HUES6 (cell line): ENCODE measurements around the gene IL10RA.

Source experiments
- H3K27ac ChIP-seq: 2 replicates; pipeline ENCODE4 v1.7.0; 2013; ENCODE audit warnings: low read depth, mild to moderate bottlenecking, low read length, inconsistent platforms
- H3K27me3 ChIP-seq: 2 replicates; pipeline ENCODE4 v1.6.1; 2013; ENCODE audit warnings: low read length; ENCODE audit not compliant: control insufficient read depth, insufficient read depth
- H3K36me3 ChIP-seq: 2 replicates; pipeline ENCODE4 v1.6.1; 2013; ENCODE audit warnings: low read length; ENCODE audit not compliant: control insufficient read depth, insufficient read depth
- H3K4me1 ChIP-seq: 2 replicates; pipeline ENCODE4 v1.6.1; 2013; ENCODE audit warnings: low read length; ENCODE audit not compliant: control insufficient read depth, insufficient read depth
- H3K4me3 ChIP-seq: 2 replicates; pipeline ENCODE4 v1.5.1; 2013; ENCODE audit warnings: low read depth, low read length
- H3K9ac ChIP-seq: one replicate; pipeline ENCODE4 v1.6.1; 2013; ENCODE audit warnings: mild to moderate bottlenecking, low read length
- H3K9me3 ChIP-seq: 2 replicates; pipeline ENCODE4 v1.6.1; 2013; ENCODE audit warnings: low read depth, low read length; ENCODE audit not compliant: control insufficient read depth, insufficient read depth

The IL10RA gene

GRCh38 chr11:118027694-118028093 lies 41.5 kb downstream of the IL10RA start:
- no peaks in the 10 kb centered on the region for H3K27me3 ChIP-seq
- H3K4me3 ChIP-seq: no peak overlapping the region
- no peaks in the 10 kb centered on the region for H3K36me3 ChIP-seq
- no peak overlapping the region for H3K9ac ChIP-seq
- H3K4me1 ChIP-seq: no peaks in the 10 kb centered on the region
- H3K27ac ChIP-seq: no peak overlapping the region
- H3K9me3 ChIP-seq: no peaks in the 10 kb centered on the region

- no peaks in the 10 kb centered on the region for H3K27me3 ChIP-seq
- H3K36me3 ChIP-seq: no peaks in the 10 kb centered on the region
- no peak overlapping the region for H3K4me3 ChIP-seq
- no peak overlapping the region for H3K9ac ChIP-seq
- no peak overlapping the region for H3K27ac ChIP-seq
- no peaks in the 10 kb centered on the region for H3K4me1 ChIP-seq
- H3K9me3 ChIP-seq: no peaks in the 10 kb centered on the region
These were observed 42.4 kb downstream of the IL10RA start for GRCh38 chr11:118028626-118029025.

- H3K36me3 ChIP-seq: no peaks in the 10 kb centered on the region
- H3K27me3 ChIP-seq: no peaks in the 10 kb centered on the region
- H3K9me3 ChIP-seq: no peaks in the 10 kb centered on the region
- no peak overlapping the region for H3K27ac ChIP-seq
- no peaks in the 10 kb centered on the region for H3K4me1 ChIP-seq
- H3K4me3 ChIP-seq: no peak overlapping the region
- no peak overlapping the region for H3K9ac ChIP-seq
These were observed 47.2 kb downstream of the IL10RA start for GRCh38 chr11:118033443-118033842.

DNA sequence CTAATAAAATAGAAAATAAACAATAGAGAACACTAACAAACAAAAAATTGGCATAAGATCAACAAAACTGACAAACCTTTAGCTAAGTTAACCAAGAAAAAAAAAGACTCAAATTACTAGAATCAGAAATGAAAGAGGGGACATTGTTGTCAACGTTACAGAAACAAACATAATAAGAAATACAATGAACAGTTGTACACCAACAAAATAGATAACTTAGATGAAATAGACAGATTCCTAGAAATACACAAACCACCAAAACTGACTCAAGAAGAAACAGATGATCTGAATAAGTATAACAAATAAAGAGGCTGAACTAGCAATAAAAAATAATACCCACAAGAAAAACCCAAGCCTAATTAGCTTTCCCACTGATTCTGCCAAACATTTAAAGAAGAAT lies 55.9 kb downstream of the IL10RA start:
- Histone ChIP-seq H3K9ac (no peak overlapping the region), H3K27ac (no peak overlapping the region), H3K9me3 (no peaks in the 10 kb centered on the region), H3K4me1 (no peaks in the 10 kb centered on the region), H3K4me3 (no peak overlapping the region), H3K27me3 (no peaks in the 10 kb centered on the region), H3K36me3 (no peaks in the 10 kb centered on the region)

DNA sequence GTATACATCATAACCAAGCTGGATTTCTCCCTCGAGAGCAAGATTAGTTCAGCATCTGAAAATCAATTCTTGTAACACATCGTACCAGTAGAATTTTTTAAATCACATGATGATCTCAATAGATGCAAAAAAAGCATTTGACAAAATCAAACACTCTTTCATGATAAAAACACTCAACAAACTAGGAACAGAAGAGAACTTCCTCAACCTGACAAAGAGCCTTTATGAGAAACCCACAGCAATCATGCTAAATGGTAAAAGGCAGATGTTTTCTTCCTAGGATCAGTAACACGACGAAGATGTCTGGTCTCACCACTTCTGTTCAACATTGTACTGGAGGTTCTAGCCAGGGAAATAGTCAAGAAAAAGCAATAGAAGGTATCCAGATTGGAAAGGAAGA lies 56.6 kb downstream of the IL10RA start:
- no peak overlapping the region for H3K9ac ChIP-seq
- H3K9me3 ChIP-seq: no peaks in the 10 kb centered on the region
- H3K27me3 ChIP-seq: no peaks in the 10 kb centered on the region
- H3K36me3 ChIP-seq: no peaks in the 10 kb centered on the region
- H3K4me3 ChIP-seq: no peak overlapping the region
- no peaks in the 10 kb centered on the region for H3K4me1 ChIP-seq
- H3K27ac ChIP-seq: no peak overlapping the region

GRCh38 chr11:118045191-118045590 lies 59.0 kb downstream of the IL10RA start:
- H3K4me1 ChIP-seq: no peaks in the 10 kb centered on the region
- no peak overlapping the region for H3K4me3 ChIP-seq
- no peaks in the 10 kb centered on the region for H3K9me3 ChIP-seq
- no peaks in the 10 kb centered on the region for H3K27me3 ChIP-seq
- no peak overlapping the region for H3K9ac ChIP-seq
- H3K27ac ChIP-seq: no peak overlapping the region
- no peaks in the 10 kb centered on the region for H3K36me3 ChIP-seq

DNA sequence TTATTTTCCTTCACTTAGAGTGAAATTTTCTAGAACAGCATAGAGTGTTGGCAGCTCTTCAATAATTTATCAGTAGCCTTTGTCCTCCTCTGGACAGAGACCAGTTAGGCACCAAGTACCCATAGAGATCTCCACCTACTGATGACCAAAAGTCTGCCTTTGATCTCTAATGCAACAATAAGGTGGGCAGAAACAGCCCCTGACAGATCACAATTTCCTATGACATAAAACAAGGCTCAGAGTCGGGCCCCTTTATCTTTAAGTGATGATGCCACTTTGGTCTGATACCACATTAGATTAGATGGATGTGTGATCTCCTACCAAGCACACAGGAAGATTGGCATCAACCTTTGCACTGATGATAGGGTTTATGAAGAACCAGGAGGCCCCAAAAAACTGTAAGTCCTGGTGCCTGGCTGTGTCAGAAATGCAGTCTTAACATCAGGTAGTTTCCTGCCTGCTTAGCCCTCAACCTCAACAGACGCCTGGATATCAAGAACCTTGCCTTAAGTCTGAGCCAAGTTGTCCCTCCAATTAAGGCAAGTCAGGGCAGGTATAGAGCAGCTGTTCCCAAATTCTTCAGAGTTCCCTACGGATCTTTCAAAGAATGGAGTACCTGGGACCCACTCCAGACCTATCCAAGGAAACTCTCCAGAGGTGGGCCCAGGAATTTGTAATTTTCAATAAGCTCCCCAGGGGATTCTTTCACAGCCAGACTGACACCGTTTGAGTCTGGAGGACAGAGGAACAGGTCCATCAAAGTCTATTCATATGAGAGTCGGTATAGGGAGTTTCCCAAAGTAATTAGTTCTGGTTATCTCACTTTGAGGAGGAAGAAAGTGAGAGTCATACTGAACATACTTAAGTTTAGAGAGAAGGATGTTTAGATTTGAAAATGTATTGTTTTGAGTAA lies 60.1 kb downstream of the IL10RA start:
- no peak overlapping the region for H3K4me3 ChIP-seq
- H3K27ac ChIP-seq: no peak overlapping the region
- no peaks in the 10 kb centered on the region for H3K9me3 ChIP-seq
- no peaks in the 10 kb centered on the region for H3K4me1 ChIP-seq
- H3K27me3 ChIP-seq: 0 out of 2 replicates have a peak, but pooled peaks cover 3% of the 10 kb centered on the region
- H3K9ac ChIP-seq: no peak overlapping the region
- no peaks in the 10 kb centered on the region for H3K36me3 ChIP-seq

- Histone ChIP-seq H3K27ac (no peak overlapping the region), H3K4me3 (no peak overlapping the region), H3K4me1 (no peaks in the 10 kb centered on the region), H3K36me3 (no peaks in the 10 kb centered on the region), H3K27me3 (0 out of 2 replicates have a peak, but pooled peaks cover 3% of the 10 kb centered on the region), H3K9ac (no peak overlapping the region), H3K9me3 (no peaks in the 10 kb centered on the region)
These were observed 60.9 kb downstream of the IL10RA start for GRCh38 chr11:118046964-118047700.

GRCh38 chr11:118047749-118048148 lies 61.6 kb downstream of the IL10RA start:
- Histone ChIP-seq H3K9me3 (no peaks in the 10 kb centered on the region), H3K4me1 (no peaks in the 10 kb centered on the region), H3K27ac (no peak overlapping the region), H3K4me3 (no peak overlapping the region), H3K9ac (no peak overlapping the region), H3K36me3 (no peaks in the 10 kb centered on the region), H3K27me3 (0 out of 2 replicates have a peak, but pooled peaks cover 3% of the 10 kb centered on the region)

DNA sequence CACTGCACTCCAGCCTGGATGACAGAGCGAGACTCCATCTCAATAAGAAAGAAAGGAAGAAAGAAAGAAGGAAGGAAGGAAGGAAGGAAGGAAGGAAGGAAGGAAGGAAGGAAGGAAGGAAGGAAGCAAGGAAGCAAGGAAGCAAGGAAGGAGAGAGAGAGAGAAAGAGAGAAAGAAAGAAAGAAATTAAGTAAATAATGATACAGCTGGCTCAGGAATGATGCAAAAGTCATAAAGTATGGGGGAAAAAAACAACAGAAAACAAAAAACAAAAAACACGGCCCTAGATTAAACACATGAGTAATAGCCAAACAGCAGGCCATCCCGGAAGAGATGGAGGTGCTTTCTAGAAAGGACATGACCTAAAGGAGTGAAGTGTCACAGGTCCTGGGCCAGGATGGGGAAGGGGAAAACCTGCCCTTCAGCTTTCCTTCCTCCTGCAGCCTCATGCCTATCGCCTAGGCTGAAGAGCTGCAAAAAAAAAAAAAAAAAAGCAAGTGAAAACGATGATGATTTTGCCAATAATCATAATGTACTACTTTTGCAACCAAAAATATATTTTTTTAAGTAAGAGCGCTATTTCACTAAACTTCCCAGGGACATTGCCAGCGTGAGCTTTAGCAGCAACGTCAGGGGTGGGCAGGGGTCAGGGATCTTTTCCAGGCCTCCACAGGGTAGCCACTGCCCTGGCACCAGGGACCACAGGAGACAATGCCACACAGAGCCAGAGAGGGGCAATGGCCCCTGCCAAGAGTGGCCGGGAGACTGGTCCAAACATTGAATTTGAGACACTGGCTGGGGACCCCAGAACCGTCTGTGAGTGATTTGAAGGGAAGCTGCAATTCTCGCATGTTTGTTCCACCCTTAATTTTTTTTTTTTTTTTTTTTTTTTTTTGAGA lies 62.5 kb downstream of the IL10RA start:
- H3K9ac ChIP-seq: no peak overlapping the region
- no peak overlapping the region for H3K4me3 ChIP-seq
- H3K36me3 ChIP-seq: no peaks in the 10 kb centered on the region
- H3K27me3 ChIP-seq: 0 out of 2 replicates have a peak, but pooled peaks cover 3% of the 10 kb centered on the region
- H3K9me3 ChIP-seq: no peaks in the 10 kb centered on the region
- H3K27ac ChIP-seq: no peak overlapping the region
- H3K4me1 ChIP-seq: no peaks in the 10 kb centered on the region
